Neural cell (in vitro differentiated cells): ENCODE results near the gene BRIP1. TPM values are rescaled to one million over a fixed set of nuclear protein-coding genes. Genes with fewer than 3 reads are reported as not detected.

Experiments
- H2AFZ ChIP-seq: fragments of 200-600, 300-800 bp; sonication (generic), shearing (Covaris generic); 2 replicates; pipeline ENCODE4 v1.6.0; 2014; ENCODE audit warnings: low read depth, mild to moderate bottlenecking, antibody characterized with exemption, low read length, moderate library complexity
- H3F3A ChIP-seq: fragments of 200-600 bp; shearing (Covaris generic); 2 replicates; pipeline ENCODE4 v1.6.1; 2016; ENCODE audit warnings: mild to moderate bottlenecking, moderate library complexity, mixed read lengths, antibody characterized with exemption, low read length; ENCODE audit not compliant: insufficient read depth, poor library complexity, severe bottlenecking
- H3K27ac ChIP-seq: fragments of 200-600, 300-800 bp; sonication (generic), shearing (Covaris generic); 2 replicates; pipeline ENCODE4 v1.5.1; 2014; ENCODE audit warnings: mild to moderate bottlenecking, low read length, moderate library complexity
- H3K27me3 ChIP-seq: fragments of 300-800, 200-600 bp; sonication (generic), shearing (Covaris generic); 2 replicates; pipeline ENCODE4 v1.6.0; 2014; ENCODE audit warnings: mild to moderate bottlenecking, low read depth, low read length, moderate library complexity; ENCODE audit not compliant: insufficient read depth
- H3K36me3 ChIP-seq: fragments of 300-800, 200-600 bp; sonication (generic), shearing (Covaris generic); 2 replicates; pipeline ENCODE4 v1.5.1; 2014; ENCODE audit warnings: mild to moderate bottlenecking, antibody characterized with exemption, low read length, moderate library complexity; ENCODE audit not compliant: insufficient read depth
- H3K4me2 ChIP-seq: fragments of 300-800, 200-600 bp; sonication (generic), shearing (Covaris generic); 2 replicates; pipeline ENCODE4 v1.6.0; 2014; ENCODE audit warnings: mild to moderate bottlenecking, low read length
- H3K4me3 ChIP-seq: fragments of 300-800, 200-600 bp; sonication (generic), shearing (Covaris generic); 2 replicates; pipeline ENCODE4 v1.5.1; 2014; ENCODE audit warnings: mild to moderate bottlenecking, low read length, moderate library complexity
- H3K79me2 ChIP-seq: fragments of 200-600 bp; shearing (Covaris generic); replicated peaks from 2 replicates; pipeline ENCODE4 v1.6.0; 2014; ENCODE audit warnings: mild to moderate bottlenecking, low read length, moderate library complexity; ENCODE audit not compliant: insufficient read depth
- H3K9ac ChIP-seq: fragments of 300-800, 200-600 bp; sonication (generic), shearing (Covaris generic); 2 replicates; pipeline ENCODE4 v1.6.1; 2016; ENCODE audit warnings: mild to moderate bottlenecking, low read length, mixed read lengths
- H3K9me2 ChIP-seq: fragments of 200-600 bp; shearing (Covaris generic); 2 replicates; pipeline ENCODE4 v1.6.1; 2016; ENCODE audit warnings: mild to moderate bottlenecking, low read length, mixed read lengths; ENCODE audit not compliant: insufficient read depth
- H3K9me3 ChIP-seq: fragments of 200-600, 300-800 bp; sonication (generic), shearing (Covaris generic); 2 replicates; pipeline ENCODE4 v1.6.1; 2016; ENCODE audit warnings: mild to moderate bottlenecking, mixed run types, low read length, moderate library complexity, mixed read lengths
- H4K20me1 ChIP-seq: fragments of 200-600 bp; shearing (Covaris generic); 2 replicates; pipeline ENCODE4 v1.6.1; 2016; ENCODE audit warnings: mild to moderate bottlenecking, mixed run types; ENCODE audit not compliant: insufficient read depth
- CTCF ChIP-seq: fragments of 450-650 bp; IDR thresholded peaks from 2 replicates; pipeline ENCODE4 v1.5.1; 2014; ENCODE audit warnings: antibody characterized with exemption, mild to moderate bottlenecking, moderate library complexity; ENCODE audit not compliant: poor library complexity, severe bottlenecking
- EP300 ChIP-seq: fragments of 450-650 bp; conservative IDR thresholded peaks from 2 replicates; pipeline ENCODE4 v1.6.1; 2014; ENCODE audit warnings: antibody characterized with exemption, mild to moderate bottlenecking, moderate library complexity; ENCODE audit not compliant: poor library complexity, severe bottlenecking
- EZH2 ChIP-seq: fragments of 200-600, 300-800 bp; shearing (Covaris generic), sonication (generic); IDR thresholded peaks from 2 replicates; pipeline ENCODE4 v1.6.1; 2014; ENCODE audit warnings: antibody characterized with exemption, low read length, borderline replicate concordance, mild to moderate bottlenecking; ENCODE audit not compliant: insufficient read depth, poor library complexity, severe bottlenecking
- MXI1 ChIP-seq: fragments of 450-650 bp; conservative IDR thresholded peaks from 2 replicates; pipeline ENCODE4 v1.6.1; 2014; ENCODE audit warnings: antibody characterized with exemption, mild to moderate bottlenecking; ENCODE audit not compliant: poor library complexity, severe bottlenecking
- POLR2AphosphoS5 ChIP-seq: IDR thresholded peaks from 2 replicates; pipeline ENCODE4 v1.6.1; 2012
- RAD21 ChIP-seq: fragments of 450-650 bp; conservative IDR thresholded peaks from 2 replicates; pipeline ENCODE4 v1.6.1; 2014; ENCODE audit warnings: antibody characterized with exemption, mild to moderate bottlenecking, moderate library complexity
- REST ChIP-seq: IDR thresholded peaks from 2 replicates; pipeline ENCODE4 v1.6.1; 2012; ENCODE audit warnings: borderline replicate concordance
- SMC3 ChIP-seq: fragments of 450-650 bp; conservative IDR thresholded peaks from 2 replicates; pipeline ENCODE4 v1.6.1; 2014; ENCODE audit warnings: antibody characterized with exemption, mild to moderate bottlenecking, moderate library complexity; ENCODE audit not compliant: poor library complexity
- TAF1 ChIP-seq: IDR thresholded peaks from 2 replicates; pipeline ENCODE4 v1.6.1; 2012; ENCODE audit warnings: low read depth
- polyA plus RNA-seq: library from polyadenylated mRNA; depleted of rRNA; stranded (reverse); fragments of >200 nt; gene quantifications from 2 replicates; pipeline ENCODE4 v1.2.3, GENCODE V29; 2014

BRIP1 gene
- polyA plus RNA-seq, 1 donor from 2014 or later = 0.47 TPM

GRCh38 chr17:61755668-61756067 lies 107.7 kb downstream of the BRIP1 start:
- Histone ChIP-seq H4K20me1 (no peaks in the 10 kb centered on the region), H3K4me3 (no peak overlapping the region), H3K9ac (no peak overlapping the region), H3K27ac (no peak overlapping the region), H2AFZ (no peak overlapping the region), H3K36me3 (no peaks in the 10 kb centered on the region), H3K4me2 (no peak overlapping the region), H3K79me2 (no peaks in the 10 kb centered on the region), H3K27me3 (no peaks in the 10 kb centered on the region), H3K9me3 (no peaks in the 10 kb centered on the region), H3K9me2 (no peaks in the 10 kb centered on the region), H3F3A (no peaks in the 10 kb centered on the region)
- TF ChIP-seq CTCF = no peak
- TF ChIP-seq MXI1 = no peak
- TF ChIP-seq REST = no peak
- TF ChIP-seq EZH2 = no peak
- no peak for TF ChIP-seq POLR2AphosphoS5
- TF ChIP-seq TAF1 = no peak
- no peak for TF ChIP-seq EP300
- TF ChIP-seq RAD21 = no peak
- TF ChIP-seq SMC3 = no peak

- no peak for TF ChIP-seq SMC3
- Histone ChIP-seq H3K36me3 (no peaks in the 10 kb centered on the region), H3K79me2 (no peaks in the 10 kb centered on the region), H4K20me1 (no peaks in the 10 kb centered on the region), H2AFZ (no peak overlapping the region), H3K27ac (no peak overlapping the region), H3F3A (no peaks in the 10 kb centered on the region), H3K9me3 (no peaks in the 10 kb centered on the region), H3K9ac (no peak overlapping the region), H3K4me2 (no peak overlapping the region), H3K27me3 (no peaks in the 10 kb centered on the region), H3K9me2 (no peaks in the 10 kb centered on the region), H3K4me3 (no peak overlapping the region)
These were observed 108.2 kb downstream of the BRIP1 start for GRCh38 chr17:61755078-61755477.

GRCh38 chr17:61754124-61754523 lies 109.2 kb downstream of the BRIP1 start:
- Histone ChIP-seq H2AFZ (no peak overlapping the region), H3K9me3 (no peaks in the 10 kb centered on the region), H3F3A (no peaks in the 10 kb centered on the region), H3K9me2 (no peaks in the 10 kb centered on the region), H3K4me2 (no peak overlapping the region), H3K79me2 (no peaks in the 10 kb centered on the region), H4K20me1 (no peaks in the 10 kb centered on the region), H3K4me3 (no peak overlapping the region), H3K9ac (no peak overlapping the region), H3K36me3 (no peaks in the 10 kb centered on the region), H3K27ac (no peak overlapping the region), H3K27me3 (no peaks in the 10 kb centered on the region)
- TF ChIP-seq TAF1 (no peak), EP300 (no peak), REST (no peak), CTCF (no peak), SMC3 (no peak), RAD21 (no peak), POLR2AphosphoS5 (no peak), MXI1 (no peak), EZH2 (no peak)
